HepG2 (cell line): ENCODE results near the gene ORMDL3. TPM values are rescaled to one million over a fixed set of nuclear protein-coding genes. Genes with fewer than 3 reads are reported as not detected.

Source experiments
- CBFB ChIP-seq: sonication (generic); formaldehyde crosslinking; IDR thresholded peaks from 2 replicates; pipeline ENCODE4 v1.4.0; 2020; ENCODE audit warnings: missing genetic modification reagents
- CBX5 ChIP-seq: sonication (generic); formaldehyde crosslinking; IDR thresholded peaks from 2 replicates; pipeline ENCODE4 v1.4.0; 2020; ENCODE audit warnings: missing genetic modification reagents, borderline replicate concordance
- DMAP1 ChIP-seq: IDR thresholded peaks from 2 replicates; pipeline ENCODE4 v1.6.1; 2016
- ELF3 ChIP-seq: IDR thresholded peaks from 2 replicates; pipeline ENCODE4 v1.6.1; 2016; ENCODE audit warnings: missing genetic modification reagents, missing compliant biosample characterization
- FIP1L1 ChIP-seq: fragments of 200-400 bp; formaldehyde crosslinking; IDR thresholded peaks from 2 replicates; pipeline ENCODE4 v1.6.1; 2018; ENCODE audit warnings: low read depth, mild to moderate bottlenecking, low read length, moderate library complexity, borderline replicate concordance; ENCODE audit not compliant: insufficient read depth
- GATA4 ChIP-seq: sonication (generic); IDR thresholded peaks from 2 replicates; pipeline ENCODE4 v1.6.1; 2016; ENCODE audit warnings: antibody characterized with exemption, low read depth, borderline replicate concordance
- GATAD1 ChIP-seq: IDR thresholded peaks from 2 replicates; pipeline ENCODE4 v1.6.1; 2016; ENCODE audit warnings: missing genetic modification reagents, missing compliant biosample characterization
- HOXD1 ChIP-seq: sonication (generic); formaldehyde crosslinking; IDR thresholded peaks from 2 replicates; pipeline ENCODE4 v1.5.0; 2020; ENCODE audit warnings: missing genetic modification reagents
- KDM6A ChIP-seq: IDR thresholded peaks from 2 replicates; pipeline ENCODE4 v1.6.1; 2016; ENCODE audit warnings: low read depth
- MAF1 ChIP-seq: sonication (generic); formaldehyde crosslinking; IDR thresholded peaks from 2 replicates; pipeline ENCODE4 v1.5.0; 2020; ENCODE audit warnings: missing genetic modification reagents, borderline replicate concordance
- MAZ ChIP-seq, 2 experiments: sonication (generic) in 1 of 2; formaldehyde crosslinking in 1 of 2; IDR thresholded peaks; 2 replicates each; pipeline versions ENCODE4 v1.5.0 to v1.6.1; 2012 to 2020; ENCODE audit warnings: low read depth in 2 of 2, mild to moderate bottlenecking in 2 of 2, borderline replicate concordance in 1 of 2, improper control_type of control experiment in 1 of 2, low read length in 1 of 2, missing genetic modification reagents in 1 of 2, moderate library complexity in 1 of 2
- NPAS2 ChIP-seq: sonication (generic); formaldehyde crosslinking; IDR thresholded peaks from 2 replicates; pipeline ENCODE4 v1.8.0; 2022; ENCODE audit warnings: mild to moderate bottlenecking, missing genetic modification reagents, borderline replicate concordance
- SAFB2 ChIP-seq: sonication (generic); formaldehyde crosslinking; IDR thresholded peaks from 2 replicates; pipeline ENCODE4 v1.5.1; 2020; ENCODE audit warnings: missing genetic modification reagents, low read depth, mild to moderate bottlenecking, borderline replicate concordance
- SP5 ChIP-seq: IDR thresholded peaks from 2 replicates; pipeline ENCODE4 v1.6.1; 2016; ENCODE audit warnings: low read depth, borderline replicate concordance
- SRSF1 ChIP-seq: fragments of 200-400 bp; formaldehyde crosslinking; optimal IDR thresholded peaks from 2 replicates; pipeline ENCODE3; 2017; ENCODE audit warnings: mild to moderate bottlenecking, low read depth, low read length, moderate library complexity
- SRSF4 ChIP-seq: fragments of 200-400 bp; formaldehyde crosslinking; IDR thresholded peaks from one replicate; pipeline ENCODE4 v1.6.1; 2018; ENCODE audit warnings: mild to moderate bottlenecking, low read depth, low read length, moderate library complexity; ENCODE audit not compliant: poor library complexity, severe bottlenecking
- ZNF205 ChIP-seq: IDR thresholded peaks from 2 replicates; pipeline ENCODE4 v1.6.1; 2018; ENCODE audit warnings: missing biosample characterization, missing genetic modification reagents
- ZNF367 ChIP-seq: sonication (generic); formaldehyde crosslinking; IDR thresholded peaks from 2 replicates; pipeline ENCODE4 v1.4.0; 2020; ENCODE audit warnings: missing genetic modification reagents, borderline replicate concordance
- ZNF549 ChIP-seq: sonication (generic); formaldehyde crosslinking; IDR thresholded peaks from 2 replicates; pipeline ENCODE4 v1.5.0; 2020; ENCODE audit warnings: missing genetic modification reagents
- ZNF660 ChIP-seq: sonication (generic); formaldehyde crosslinking; IDR thresholded peaks from 2 replicates; pipeline ENCODE4 v1.5.1; 2020; ENCODE audit warnings: mild to moderate bottlenecking, low read depth, missing genetic modification reagents, borderline replicate concordance
- ZNF703 ChIP-seq: sonication (generic); formaldehyde crosslinking; IDR thresholded peaks from 2 replicates; pipeline ENCODE4 v1.5.1; 2020; ENCODE audit warnings: missing genetic modification reagents, mild to moderate bottlenecking, moderate library complexity, borderline replicate concordance
- ZNF709 ChIP-seq: sonication (generic); formaldehyde crosslinking; IDR thresholded peaks from 2 replicates; pipeline ENCODE4 v1.5.0; 2020; ENCODE audit warnings: mild to moderate bottlenecking, missing genetic modification reagents
- ZNF737 ChIP-seq: sonication (generic); formaldehyde crosslinking; IDR thresholded peaks from 2 replicates; pipeline ENCODE4 v1.5.0; 2020; ENCODE audit warnings: missing genetic modification reagents, mild to moderate bottlenecking, borderline replicate concordance
- polyA plus RNA-seq, 8 experiments: library from polyadenylated mRNA; depleted of rRNA in 3 of 8; stranded (reverse) in 7 of 8; unstranded in 1 of 8; fragments of >200 nt; fragmentation: Illumina TruSeq in 4 of 8; extraction: Trizol in 4 of 8; gene quantifications; 2 replicates each; pipeline versions ENCODE4 v1.2.1 to v1.2.3, GENCODE V29; 2011 to 2016; ENCODE audit warnings: low read depth in 4 of 8, missing spikeins in 1 of 8, mixed read lengths in 1 of 8; ENCODE audit not compliant: insufficient read depth in 1 of 8
- total RNA-seq, 5 experiments: library from RNA; depleted of rRNA; stranded (reverse); fragments of >200 nt; fragmentation: Illumina TruSeq; extraction: Trizol; gene quantifications; 2 replicates each; pipeline ENCODE4 v1.2.3, GENCODE V29; 2016; ENCODE audit warnings: low read depth in 1 of 5
- TF ChIP-seq, protein P1 (sequence below): sonication (generic); formaldehyde crosslinking; IDR thresholded peaks from 2 replicates; pipeline ENCODE4 v1.5.0; 2020; ENCODE audit warnings: missing genetic modification reagents, mild to moderate bottlenecking, borderline replicate concordance
- TF ChIP-seq, protein P2 (sequence below): sonication (generic); formaldehyde crosslinking; IDR thresholded peaks from 2 replicates; pipeline ENCODE4 v1.4.0; 2020; ENCODE audit warnings: missing genetic modification reagents, borderline replicate concordance
- TF ChIP-seq, protein P3 (sequence below): IDR thresholded peaks from 2 replicates; pipeline ENCODE4 v1.6.1; 2016; ENCODE audit warnings: mild to moderate bottlenecking, missing biosample characterization, missing genetic modification reagents

The ORMDL3 gene
- total and polyA plus RNA-seq, 2 of the 13 experiments (the other 11 are each of a cell fraction or from before 2014, with no cell fraction given) = 181 to 384 TPM

DNA sequence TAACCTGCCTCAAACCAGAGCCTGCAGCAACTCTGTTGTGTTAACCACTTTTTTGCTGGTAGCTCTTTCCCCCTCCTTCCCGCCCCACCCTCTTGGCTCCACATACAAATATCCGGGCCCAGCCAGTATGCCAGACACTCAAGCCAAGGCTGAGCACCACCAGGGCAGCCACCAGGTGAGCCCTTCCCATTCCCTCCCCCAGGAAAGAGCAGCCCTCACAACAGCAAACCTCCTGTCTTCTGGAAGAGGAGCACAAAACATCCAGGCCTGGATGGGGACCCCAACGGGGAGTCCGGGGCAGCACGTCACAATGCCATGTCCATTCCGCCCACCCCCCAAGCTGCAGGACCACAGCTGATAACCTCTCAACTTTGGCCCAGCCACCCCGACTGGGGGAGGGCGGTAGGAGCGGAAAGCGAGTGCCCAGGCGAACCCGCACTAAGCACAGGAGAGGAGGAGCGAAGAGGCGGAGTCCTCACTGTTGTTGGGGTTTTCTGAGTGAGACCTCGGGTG lies 757 bp downstream of the ORMDL3 start (continued):
- TF ChIP-seq, protein P1, sequence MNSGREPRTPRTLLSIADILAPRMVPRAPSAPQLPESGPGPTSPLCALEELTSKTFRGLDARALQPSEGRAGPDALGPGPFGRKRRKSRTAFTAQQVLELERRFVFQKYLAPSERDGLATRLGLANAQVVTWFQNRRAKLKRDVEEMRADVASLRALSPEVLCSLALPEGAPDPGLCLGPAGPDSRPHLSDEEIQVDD = peak; percentile 6; the same call in 1 of the 2 replicates
- TF ChIP-seq SAFB2 (CRISPR knock-in tag) (no peak), MAF1 (CRISPR knock-in tag) (no peak), ZNF737 (CRISPR knock-in tag) (no peak), ZNF703 (no peak; the same call in 1 of the 2 replicates), ZNF367 (no peak), SRSF4 (no peak), FIP1L1 (no peak), GATA4 (peak; percentile 56; the same call in 1 of the 2 replicates), ZNF205 (CRISPR knock-in tag) (peak; percentile 48; the same call in 1 of the 2 replicates), ELF3 (CRISPR knock-in tag) (no peak), SP5 (CRISPR knock-in tag) (peak; percentile 94), NPAS2 (CRISPR knock-in tag) (no peak), ZNF660 (CRISPR knock-in tag) (no peak), HOXD1 (CRISPR knock-in tag) (no peak), DMAP1 (CRISPR knock-in tag) (peak; percentile 30; the same call in 1 of the 2 replicates), GATAD1 (CRISPR knock-in tag) (peak; percentile 60), MAZ (IDR thresholded peaks at IDR 0.05; ENCODE audit: borderline replicate concordance, low read depth, low read length) (no peak), MAZ (CRISPR knock-in tag; IDR thresholded peaks at IDR 0.05; ENCODE audit: low read depth) (peak; percentile 51; the same call in 1 of the 2 replicates), ZNF549 (CRISPR knock-in tag) (no peak), CBFB (CRISPR knock-in tag) (no peak), KDM6A (CRISPR knock-in tag) (peak; percentile 16; the same call in 1 of the 2 replicates), SRSF1 (peak; percentile 57), ZNF709 (CRISPR knock-in tag) (peak; percentile 80), CBX5 (no peak)
- TF ChIP-seq, protein P2, sequence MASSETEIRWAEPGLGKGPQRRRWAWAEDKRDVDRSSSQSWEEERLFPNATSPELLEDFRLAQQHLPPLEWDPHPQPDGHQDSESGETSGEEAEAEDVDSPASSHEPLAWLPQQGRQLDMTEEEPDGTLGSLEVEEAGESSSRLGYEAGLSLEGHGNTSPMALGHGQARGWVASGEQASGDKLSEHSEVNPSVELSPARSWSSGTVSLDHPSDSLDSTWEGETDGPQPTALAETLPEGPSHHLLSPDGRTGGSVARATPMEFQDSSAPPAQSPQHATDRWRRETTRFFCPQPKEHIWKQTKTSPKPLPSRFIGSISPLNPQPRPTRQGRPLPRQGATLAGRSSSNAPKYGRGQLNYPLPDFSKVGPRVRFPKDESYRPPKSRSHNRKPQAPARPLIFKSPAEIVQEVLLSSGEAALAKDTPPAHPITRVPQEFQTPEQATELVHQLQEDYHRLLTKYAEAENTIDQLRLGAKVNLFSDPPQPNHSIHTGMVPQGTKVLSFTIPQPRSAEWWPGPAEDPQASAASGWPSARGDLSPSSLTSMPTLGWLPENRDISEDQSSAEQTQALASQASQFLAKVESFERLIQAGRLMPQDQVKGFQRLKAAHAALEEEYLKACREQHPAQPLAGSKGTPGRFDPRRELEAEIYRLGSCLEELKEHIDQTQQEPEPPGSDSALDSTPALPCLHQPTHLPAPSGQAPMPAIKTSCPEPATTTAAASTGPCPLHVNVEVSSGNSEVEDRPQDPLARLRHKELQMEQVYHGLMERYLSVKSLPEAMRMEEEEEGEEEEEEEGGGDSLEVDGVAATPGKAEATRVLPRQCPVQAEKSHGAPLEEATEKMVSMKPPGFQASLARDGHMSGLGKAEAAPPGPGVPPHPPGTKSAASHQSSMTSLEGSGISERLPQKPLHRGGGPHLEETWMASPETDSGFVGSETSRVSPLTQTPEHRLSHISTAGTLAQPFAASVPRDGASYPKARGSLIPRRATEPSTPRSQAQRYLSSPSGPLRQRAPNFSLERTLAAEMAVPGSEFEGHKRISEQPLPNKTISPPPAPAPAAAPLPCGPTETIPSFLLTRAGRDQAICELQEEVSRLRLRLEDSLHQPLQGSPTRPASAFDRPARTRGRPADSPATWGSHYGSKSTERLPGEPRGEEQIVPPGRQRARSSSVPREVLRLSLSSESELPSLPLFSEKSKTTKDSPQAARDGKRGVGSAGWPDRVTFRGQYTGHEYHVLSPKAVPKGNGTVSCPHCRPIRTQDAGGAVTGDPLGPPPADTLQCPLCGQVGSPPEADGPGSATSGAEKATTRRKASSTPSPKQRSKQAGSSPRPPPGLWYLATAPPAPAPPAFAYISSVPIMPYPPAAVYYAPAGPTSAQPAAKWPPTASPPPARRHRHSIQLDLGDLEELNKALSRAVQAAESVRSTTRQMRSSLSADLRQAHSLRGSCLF (CRISPR knock-in tag) = no peak
- TF ChIP-seq, protein P3, sequence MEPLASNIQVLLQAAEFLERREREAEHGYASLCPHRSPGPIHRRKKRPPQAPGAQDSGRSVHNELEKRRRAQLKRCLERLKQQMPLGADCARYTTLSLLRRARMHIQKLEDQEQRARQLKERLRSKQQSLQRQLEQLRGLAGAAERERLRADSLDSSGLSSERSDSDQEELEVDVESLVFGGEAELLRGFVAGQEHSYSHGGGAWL (CRISPR knock-in tag) = no peak
